H9 (cell line): ENCODE measurements around the gene DCPS. TPM values are rescaled to one million over a fixed set of nuclear protein-coding genes. Genes with fewer than 3 reads are reported as not detected.

ENCODE experiments used
- DNase-seq: peaks from one replicate; pipeline ENCODE4 v3.0.0-alpha.2; 2017
- H2AFZ ChIP-seq: one replicate; pipeline ENCODE4 v1.6.1; 2013; ENCODE audit warnings: mild to moderate bottlenecking, low read length, control low read depth, moderate library complexity
- H2AK5ac ChIP-seq: 2 replicates; pipeline ENCODE4 v1.6.1; 2013; ENCODE audit warnings: low read length, control low read depth, mixed read lengths; ENCODE audit not compliant: insufficient read length
- H2BK120ac ChIP-seq: one replicate; pipeline ENCODE4 v1.6.1; 2013; ENCODE audit warnings: low read depth, mild to moderate bottlenecking, low read length, control low read depth, inconsistent platforms; ENCODE audit not compliant: poor library complexity, severe bottlenecking
- H2BK12ac ChIP-seq: 2 replicates; pipeline ENCODE4 v1.6.1; 2013; ENCODE audit warnings: low read length, control low read depth, mixed read lengths, low read depth; ENCODE audit not compliant: insufficient read length
- H2BK15ac ChIP-seq: 2 replicates; pipeline ENCODE4 v1.6.1; 2013; ENCODE audit warnings: low read depth, low read length, control low read depth
- H2BK20ac ChIP-seq: one replicate; pipeline ENCODE4 v1.6.1; 2013; ENCODE audit warnings: low read depth, mild to moderate bottlenecking, low read length, control low read depth, inconsistent platforms; ENCODE audit not compliant: poor library complexity, severe bottlenecking
- H2BK5ac ChIP-seq: 2 replicates; pipeline ENCODE4 v1.6.1; 2013; ENCODE audit warnings: low read length, control low read depth, mixed read lengths; ENCODE audit not compliant: insufficient read length
- H3K14ac ChIP-seq: 2 replicates; pipeline ENCODE4 v1.6.1; 2013; ENCODE audit warnings: low read length, control low read depth; ENCODE audit not compliant: insufficient read depth
- H3K18ac ChIP-seq: 2 replicates; pipeline ENCODE4 v1.6.1; 2013; ENCODE audit warnings: low read depth, mild to moderate bottlenecking, mixed read lengths, low read length, control low read depth; ENCODE audit not compliant: insufficient read length
- H3K23ac ChIP-seq: 2 replicates; pipeline ENCODE4 v1.6.1; 2013; ENCODE audit warnings: low read length, control low read depth, mixed read lengths, low read depth; ENCODE audit not compliant: insufficient read length
- H3K23me2 ChIP-seq: 2 replicates; pipeline ENCODE4 v1.6.1; 2013; ENCODE audit warnings: low read depth, mild to moderate bottlenecking, mixed read lengths, low read length, control low read depth; ENCODE audit not compliant: insufficient read length, poor library complexity, severe bottlenecking
- H3K27ac ChIP-seq: 2 replicates; pipeline ENCODE4 v1.5.1; 2013; ENCODE audit warnings: low read length, control low read depth, mixed read lengths, low read depth; ENCODE audit not compliant: insufficient read length
- H3K27me3 ChIP-seq: 2 replicates; pipeline ENCODE4 v1.6.1; 2013; ENCODE audit warnings: low read length, control low read depth, inconsistent platforms; ENCODE audit not compliant: insufficient read depth
- H3K4ac ChIP-seq: 2 replicates; pipeline ENCODE4 v1.6.1; 2013; ENCODE audit warnings: low read depth, mild to moderate bottlenecking, control low read depth, inconsistent platforms, low read length, moderate library complexity
- H3K4me1 ChIP-seq: 2 replicates; pipeline ENCODE4 v1.6.1; 2013; ENCODE audit warnings: low read length, control low read depth, inconsistent platforms; ENCODE audit not compliant: insufficient read depth
- H3K4me2 ChIP-seq: 2 replicates; pipeline ENCODE4 v1.6.1; 2013; ENCODE audit warnings: low read length, control low read depth, mixed read lengths; ENCODE audit not compliant: insufficient read length, insufficient read depth
- H3K56ac ChIP-seq: 2 replicates; pipeline ENCODE4 v1.6.1; 2013; ENCODE audit warnings: low read depth, mild to moderate bottlenecking, mixed read lengths, low read length, control low read depth; ENCODE audit not compliant: insufficient read length
- H3K79me1 ChIP-seq: 2 replicates; pipeline ENCODE4 v1.6.1; 2013; ENCODE audit warnings: low read depth, mild to moderate bottlenecking, moderate library complexity, low read length, control low read depth, inconsistent platforms; ENCODE audit not compliant: insufficient read depth, poor library complexity, severe bottlenecking
- H3K79me2 ChIP-seq: 2 replicates; pipeline ENCODE4 v1.6.1; 2013; ENCODE audit warnings: low read length, control low read depth, inconsistent platforms; ENCODE audit not compliant: insufficient read depth
- H3K9ac ChIP-seq: 2 replicates; pipeline ENCODE4 v1.6.1; 2013; ENCODE audit warnings: low read length, control low read depth, mixed read lengths; ENCODE audit not compliant: insufficient read length; ENCODE audit errors: extremely low read depth
- H3K9me3 ChIP-seq: one replicate; pipeline ENCODE4 v1.6.1; 2013; ENCODE audit warnings: low read depth, low read length, inconsistent platforms; ENCODE audit not compliant: control insufficient read depth
- H3T11ph ChIP-seq: one replicate; pipeline ENCODE4 v1.6.1; 2013; ENCODE audit warnings: mild to moderate bottlenecking, low read length, control low read depth, inconsistent platforms
- H4K20me1 ChIP-seq: one replicate; pipeline ENCODE4 v1.6.1; 2013; ENCODE audit not compliant: control insufficient read depth, insufficient read length, insufficient read depth
- H4K5ac ChIP-seq: 2 replicates; pipeline ENCODE4 v1.6.1; 2013; ENCODE audit warnings: low read depth, mild to moderate bottlenecking, mixed read lengths, low read length, control low read depth; ENCODE audit not compliant: insufficient read length
- H4K8ac ChIP-seq: replicated peaks from 2 replicates; pipeline ENCODE4 v1.6.1; 2013; ENCODE audit warnings: low read length, control low read depth, mixed read lengths, low read depth; ENCODE audit not compliant: insufficient read length
- H4K91ac ChIP-seq: 2 replicates; pipeline ENCODE4 v1.6.1; 2013; ENCODE audit warnings: low read depth, mild to moderate bottlenecking, moderate library complexity, mixed read lengths, low read length, control low read depth; ENCODE audit not compliant: insufficient read length
- H3K27ac Mint-ChIP-seq, 3 experiments: 2 replicates in 2 of 3; 3 replicates in 1 of 3; pipeline ENCODE4 v1.8.0; 2020 to 2021; ENCODE audit warnings: mixed read lengths in 3 of 3, mild to moderate bottlenecking in 1 of 3, moderate library complexity in 1 of 3
- H3K27me3 Mint-ChIP-seq: 2 replicates; pipeline ENCODE4 v1.8.0; 2021; ENCODE audit warnings: low read depth, mild to moderate bottlenecking, moderate library complexity, mixed read lengths
- H3K36me3 Mint-ChIP-seq, 3 experiments: 2 replicates in 2 of 3; 3 replicates in 1 of 3; pipeline ENCODE4 v1.8.0; 2020 to 2021; ENCODE audit warnings: low read depth in 3 of 3, mixed read lengths in 3 of 3; ENCODE audit not compliant: insufficient read depth in 1 of 3
- H3K4me1 Mint-ChIP-seq, 2 experiments: 2 replicates each; pipeline ENCODE4 v1.8.0; 2020; ENCODE audit warnings: mixed read lengths in 2 of 2
- H3K4me3 Mint-ChIP-seq, 2 experiments: 2 replicates in 1 of 2; 3 replicates in 1 of 2; pipeline ENCODE4 v1.8.0; 2020 to 2021; ENCODE audit warnings: mild to moderate bottlenecking in 2 of 2, mixed read lengths in 2 of 2, moderate library complexity in 1 of 2
- H3K9me3 Mint-ChIP-seq, 2 experiments: 2 replicates in 1 of 2; 3 replicates in 1 of 2; pipeline ENCODE4 v1.8.0; 2020; ENCODE audit warnings: mild to moderate bottlenecking in 2 of 2, mixed read lengths in 2 of 2, moderate library complexity in 1 of 2
- WGBS: extraction: QIAGEN DNeasy Blood & Tissue Kit; methylation state at CpG from one replicate; pipeline ENCODE4 v1.1.7; 2013; ENCODE audit warnings: missing lambda C conversion rate, low lambda C conversion rate, mixed read lengths; ENCODE audit not compliant: insufficient read length; ENCODE audit errors: extremely low coverage; 5-methylcytosine and 5-hydroxymethylcytosine counted together
- total RNA-seq: library from RNA; stranded (reverse); gene quantifications from 2 replicates; pipeline ENCODE4 v1.2.1, GENCODE V29; 2021
- TF ChIP-seq, protein P1 (sequence below): fragments of 200-600 bp; sonication (generic); conservative IDR thresholded peaks from 3 replicates; pipeline ENCODE4 v1.8.0; 2021; ENCODE audit warnings: antibody characterized with exemption, mild to moderate bottlenecking

DCPS gene
- total RNA-seq, 1 experiment from 2014 or later, result 27.7 TPM

DNA sequence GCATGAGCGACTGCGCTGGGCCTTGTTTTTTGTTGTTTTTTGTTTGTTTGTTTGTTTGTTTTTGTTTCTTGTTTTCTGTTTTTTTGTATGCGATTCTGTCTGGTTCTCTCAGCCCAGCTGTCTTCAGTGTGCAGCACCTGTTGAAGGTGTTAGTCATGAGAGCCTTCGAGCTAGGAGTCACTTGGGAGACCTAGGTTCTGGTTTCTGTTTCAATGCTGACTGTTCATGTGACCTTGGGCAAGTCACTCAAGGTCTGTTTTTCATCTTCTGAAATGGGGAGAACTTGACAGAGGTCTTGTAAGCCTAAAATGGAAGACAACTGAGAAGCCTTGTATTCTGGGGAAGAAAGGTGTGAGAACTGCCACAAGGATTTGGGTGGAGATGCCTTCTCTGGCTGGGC, 1.8 kb downstream of the DCPS start:
- Mint-ChIP-seq H3K4me1 (peaks cover 10 to 18% of the 10 kb centered on the region in 2 experiments), H3K9me3 (no peaks in the 10 kb centered on the region), H3K27me3 (no peaks in the 10 kb centered on the region), H3K4me3 (peak overlapping the region; percentile 15 to 26; a peak in 3 of 5 replicates), H3K27ac (no peak overlapping the region), H3K36me3 (peaks cover 16 to 41% (median 36%) of the 10 kb centered on the region in 3 experiments; a peak in 6 of 7 replicates)
- no peak overlapping the region for H3K4me2 ChIP-seq
- H3K18ac ChIP-seq, result no peak overlapping the region
- H2BK12ac ChIP-seq, result no peak overlapping the region
- H3K23ac ChIP-seq, result no peak overlapping the region
- no CpG with 5 or more reads among the region's 4 CpGs for WGBS
- no peak overlapping the region for H4K8ac ChIP-seq
- H2BK15ac ChIP-seq, result no peak overlapping the region
- no peak overlapping the region for H2AK5ac ChIP-seq
- H3K79me2 ChIP-seq, result no peaks in the 10 kb centered on the region
- TF ChIP-seq, protein P1, sequence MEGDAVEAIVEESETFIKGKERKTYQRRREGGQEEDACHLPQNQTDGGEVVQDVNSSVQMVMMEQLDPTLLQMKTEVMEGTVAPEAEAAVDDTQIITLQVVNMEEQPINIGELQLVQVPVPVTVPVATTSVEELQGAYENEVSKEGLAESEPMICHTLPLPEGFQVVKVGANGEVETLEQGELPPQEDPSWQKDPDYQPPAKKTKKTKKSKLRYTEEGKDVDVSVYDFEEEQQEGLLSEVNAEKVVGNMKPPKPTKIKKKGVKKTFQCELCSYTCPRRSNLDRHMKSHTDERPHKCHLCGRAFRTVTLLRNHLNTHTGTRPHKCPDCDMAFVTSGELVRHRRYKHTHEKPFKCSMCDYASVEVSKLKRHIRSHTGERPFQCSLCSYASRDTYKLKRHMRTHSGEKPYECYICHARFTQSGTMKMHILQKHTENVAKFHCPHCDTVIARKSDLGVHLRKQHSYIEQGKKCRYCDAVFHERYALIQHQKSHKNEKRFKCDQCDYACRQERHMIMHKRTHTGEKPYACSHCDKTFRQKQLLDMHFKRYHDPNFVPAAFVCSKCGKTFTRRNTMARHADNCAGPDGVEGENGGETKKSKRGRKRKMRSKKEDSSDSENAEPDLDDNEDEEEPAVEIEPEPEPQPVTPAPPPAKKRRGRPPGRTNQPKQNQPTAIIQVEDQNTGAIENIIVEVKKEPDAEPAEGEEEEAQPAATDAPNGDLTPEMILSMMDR, result no peak
- H2BK5ac ChIP-seq, result no peak overlapping the region
- H3K79me1 ChIP-seq, result no peaks in the 10 kb centered on the region
- H4K20me1 ChIP-seq, result no peaks in the 10 kb centered on the region
- H3K27me3 ChIP-seq, result no peaks in the 10 kb centered on the region
- no peak overlapping the region for H4K5ac ChIP-seq
- no peak overlapping the region for H3T11ph ChIP-seq
- H3K4ac ChIP-seq, result no peak overlapping the region
- H3K9ac ChIP-seq, result no peak overlapping the region
- H3K23me2 ChIP-seq, result peaks cover 7% of the 10 kb centered on the region
- H3K14ac ChIP-seq, result no peak overlapping the region
- no peak for DNase-seq
- no peak overlapping the region for H2BK20ac ChIP-seq
- no peak overlapping the region for H3K56ac ChIP-seq
- H3K4me1 ChIP-seq, result peaks cover 3% of the 10 kb centered on the region; the same call in 1 of the 2 replicates
- no peak overlapping the region for H4K91ac ChIP-seq
- no peak overlapping the region for H3K27ac ChIP-seq
- no peak overlapping the region for H2BK120ac ChIP-seq
- no peaks in the 10 kb centered on the region for H3K9me3 ChIP-seq
- H2AFZ ChIP-seq, result no peak overlapping the region
